22Rv1 (cell line): ENCODE data around the gene DGAT2L6.
"Not testable (repeated sequence)": the region's sequence is repeated elsewhere in the genome, so short reads cannot be mapped to it uniquely, and the experiment has no call there.

Experiments used
- H3K27ac ChIP-seq: fragments of 450-650 bp; 2 replicates; pipeline ENCODE4 v1.5.1; 2017
- CTCF ChIP-seq: fragments of 450-650 bp; IDR thresholded peaks from 2 replicates; pipeline ENCODE4 v1.5.1; 2017; ENCODE audit warnings: mild to moderate bottlenecking
- ZFX ChIP-seq: fragments of 450-650 bp; IDR thresholded peaks from 2 replicates; pipeline ENCODE4 v1.6.1; 2017; ENCODE audit warnings: antibody characterized with exemption, borderline replicate concordance

DGAT2L6 gene

GRCh38 chrX:70201732-70202131 lies 24.4 kb downstream of the DGAT2L6 start:
- no peak overlapping the region for H3K27ac ChIP-seq
- TF ChIP-seq CTCF = no peak

GRCh38 chrX:70208479-70208878 lies 31.2 kb downstream of the DGAT2L6 start:
- TF ChIP-seq CTCF (no peak), ZFX (no peak)
- H3K27ac ChIP-seq = no peak overlapping the region

GRCh38 chrX:70209570-70209969 lies 32.3 kb downstream of the DGAT2L6 start:
- not testable (repeated sequence) for H3K27ac ChIP-seq

- TF ChIP-seq CTCF = no peak
- no peak for TF ChIP-seq ZFX
- H3K27ac ChIP-seq = peak overlapping the region; percentile 77
Measured at GRCh38 chrX:70219938-70220764, 42.9 kb downstream of the DGAT2L6 start.

GRCh38 chrX:70226048-70226447 lies 48.8 kb downstream of the DGAT2L6 start:
- no peak overlapping the region for H3K27ac ChIP-seq
- no peak for TF ChIP-seq ZFX
- TF ChIP-seq CTCF = no peak

GRCh38 chrX:70226687-70227086 lies 49.4 kb downstream of the DGAT2L6 start:
- no peak overlapping the region for H3K27ac ChIP-seq
- TF ChIP-seq CTCF = no peak
- TF ChIP-seq ZFX = no peak

- TF ChIP-seq ZFX (no peak), CTCF (no peak)
- no peak overlapping the region for H3K27ac ChIP-seq
Measured at GRCh38 chrX:70231666-70232065, 54.4 kb downstream of the DGAT2L6 start.

- no peak for TF ChIP-seq ZFX
- TF ChIP-seq CTCF = no peak
Measured at GRCh38 chrX:70234355-70234754, 57.1 kb downstream of the DGAT2L6 start, which contains the start of gene AWAT1. Gene AWAT1, plus strand, starts transcription at chrX:70234655. Its CDS starts 41 bp downstream, at chrX:70234696.

More at GRCh38 chrX:70234355-70234754, 57.1 kb downstream of the DGAT2L6 start, which contains the start of gene AWAT1:
- H3K27ac ChIP-seq = no peak within 1 kb of the TSS
